HepG2 (cell line): ENCODE data around the gene SCT.

Experiments used
- CEBPB ChIP-seq: IDR thresholded peaks from 2 replicates; pipeline ENCODE4 v1.6.1; 2011; ENCODE audit warnings: low read depth, low read length, improper control_type of control experiment, borderline replicate concordance
- DPF2 ChIP-seq: sonication (generic); formaldehyde crosslinking; IDR thresholded peaks from 2 replicates; pipeline ENCODE4 v1.4.0; 2020; ENCODE audit warnings: mild to moderate bottlenecking, low read depth, missing genetic modification reagents, borderline replicate concordance
- ELF3 ChIP-seq: IDR thresholded peaks from 2 replicates; pipeline ENCODE4 v1.6.1; 2016; ENCODE audit warnings: missing genetic modification reagents, missing compliant biosample characterization
- ETV5 ChIP-seq: IDR thresholded peaks from 2 replicates; pipeline ENCODE4 v1.6.1; 2018; ENCODE audit warnings: missing biosample characterization, missing genetic modification reagents, inconsistent platforms, borderline replicate concordance
- EZH2 ChIP-seq: conservative IDR thresholded peaks from 2 replicates; pipeline ENCODE4 v1.6.1; 2012; ENCODE audit warnings: mild to moderate bottlenecking, low read depth, low read length, moderate library complexity
- FOXJ3 ChIP-seq: sonication (generic); formaldehyde crosslinking; IDR thresholded peaks from 2 replicates; pipeline ENCODE4 v1.4.0; 2020; ENCODE audit warnings: missing genetic modification reagents, mild to moderate bottlenecking, borderline replicate concordance
- NFRKB ChIP-seq: fragments of 450-650 bp; IDR thresholded peaks from 2 replicates; pipeline ENCODE4 v1.6.1; 2017
- RXRA ChIP-seq: sonication (generic); formaldehyde crosslinking; IDR thresholded peaks from 2 replicates; pipeline ENCODE4 v1.5.1; 2020; ENCODE audit warnings: missing genetic modification reagents
- TARDBP ChIP-seq: sonication (generic); formaldehyde crosslinking; IDR thresholded peaks from 2 replicates; pipeline ENCODE4 v1.8.0; 2022; ENCODE audit warnings: mild to moderate bottlenecking, missing genetic modification reagents
- ZFP82 ChIP-seq: sonication (generic); formaldehyde crosslinking; IDR thresholded peaks from 2 replicates; pipeline ENCODE4 v1.5.1; 2020; ENCODE audit warnings: mild to moderate bottlenecking, missing genetic modification reagents, borderline replicate concordance
- TF ChIP-seq, protein P1 (sequence below): IDR thresholded peaks from 2 replicates; pipeline ENCODE4 v1.6.1; 2016; ENCODE audit warnings: low read depth, missing genetic modification reagents, missing compliant biosample characterization
- TF ChIP-seq, protein P2 (sequence below): sonication (generic); formaldehyde crosslinking; IDR thresholded peaks from 2 replicates; pipeline ENCODE4 v1.5.1; 2020; ENCODE audit warnings: missing genetic modification reagents, mild to moderate bottlenecking, borderline replicate concordance
- TF ChIP-seq, protein P3 (sequence below): sonication (generic); formaldehyde crosslinking; IDR thresholded peaks from 2 replicates; pipeline ENCODE4 v1.5.0; 2020; ENCODE audit warnings: mild to moderate bottlenecking, missing genetic modification reagents, moderate library complexity

DNA sequence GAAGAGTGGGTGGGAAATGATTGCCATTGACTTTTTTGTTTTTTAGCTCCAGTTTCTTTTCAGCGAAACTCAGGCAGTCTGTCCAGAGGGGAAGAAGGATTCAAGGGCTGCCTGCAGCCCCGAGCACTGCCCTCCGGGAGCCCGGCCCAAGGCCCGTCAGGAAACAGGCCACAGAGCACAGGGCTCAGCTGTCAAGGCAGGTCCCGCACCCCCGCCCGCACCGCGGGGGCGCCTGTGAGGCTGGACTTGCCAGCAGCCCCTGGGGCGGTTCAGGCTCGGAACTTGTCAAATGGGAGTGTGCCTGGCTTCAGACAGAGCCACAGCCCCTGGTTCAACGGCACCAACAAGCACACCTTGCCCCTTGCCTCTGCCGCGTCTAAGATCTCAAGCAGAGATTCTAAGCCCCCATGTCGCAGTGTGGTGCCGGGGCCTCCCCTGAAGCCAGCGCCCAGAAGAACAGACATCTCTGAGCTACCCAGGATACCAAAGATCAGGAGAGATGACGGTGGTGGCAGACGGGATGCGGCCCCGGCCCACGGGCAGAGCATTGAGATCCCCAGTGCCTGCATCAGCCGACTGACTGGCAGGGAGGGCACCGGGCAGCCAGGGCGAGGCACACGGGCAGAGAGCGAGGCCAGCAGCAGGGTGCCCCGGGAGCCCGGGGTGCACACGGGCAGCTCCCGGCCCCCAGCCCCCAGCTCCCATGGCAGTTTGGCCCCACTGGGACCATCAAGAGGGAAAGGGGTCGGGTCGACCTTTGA, 19.8 kb downstream of the SCT start:
- TF ChIP-seq ELF3 (CRISPR knock-in tag) (no peak), NFRKB (no peak), TARDBP (no peak), RXRA (no peak), CEBPB (no peak), ZFP82 (CRISPR knock-in tag) (no peak), FOXJ3 (CRISPR knock-in tag) (no peak), ETV5 (CRISPR knock-in tag) (no peak), DPF2 (no peak), EZH2 (no peak)
- TF ChIP-seq, protein P1, sequence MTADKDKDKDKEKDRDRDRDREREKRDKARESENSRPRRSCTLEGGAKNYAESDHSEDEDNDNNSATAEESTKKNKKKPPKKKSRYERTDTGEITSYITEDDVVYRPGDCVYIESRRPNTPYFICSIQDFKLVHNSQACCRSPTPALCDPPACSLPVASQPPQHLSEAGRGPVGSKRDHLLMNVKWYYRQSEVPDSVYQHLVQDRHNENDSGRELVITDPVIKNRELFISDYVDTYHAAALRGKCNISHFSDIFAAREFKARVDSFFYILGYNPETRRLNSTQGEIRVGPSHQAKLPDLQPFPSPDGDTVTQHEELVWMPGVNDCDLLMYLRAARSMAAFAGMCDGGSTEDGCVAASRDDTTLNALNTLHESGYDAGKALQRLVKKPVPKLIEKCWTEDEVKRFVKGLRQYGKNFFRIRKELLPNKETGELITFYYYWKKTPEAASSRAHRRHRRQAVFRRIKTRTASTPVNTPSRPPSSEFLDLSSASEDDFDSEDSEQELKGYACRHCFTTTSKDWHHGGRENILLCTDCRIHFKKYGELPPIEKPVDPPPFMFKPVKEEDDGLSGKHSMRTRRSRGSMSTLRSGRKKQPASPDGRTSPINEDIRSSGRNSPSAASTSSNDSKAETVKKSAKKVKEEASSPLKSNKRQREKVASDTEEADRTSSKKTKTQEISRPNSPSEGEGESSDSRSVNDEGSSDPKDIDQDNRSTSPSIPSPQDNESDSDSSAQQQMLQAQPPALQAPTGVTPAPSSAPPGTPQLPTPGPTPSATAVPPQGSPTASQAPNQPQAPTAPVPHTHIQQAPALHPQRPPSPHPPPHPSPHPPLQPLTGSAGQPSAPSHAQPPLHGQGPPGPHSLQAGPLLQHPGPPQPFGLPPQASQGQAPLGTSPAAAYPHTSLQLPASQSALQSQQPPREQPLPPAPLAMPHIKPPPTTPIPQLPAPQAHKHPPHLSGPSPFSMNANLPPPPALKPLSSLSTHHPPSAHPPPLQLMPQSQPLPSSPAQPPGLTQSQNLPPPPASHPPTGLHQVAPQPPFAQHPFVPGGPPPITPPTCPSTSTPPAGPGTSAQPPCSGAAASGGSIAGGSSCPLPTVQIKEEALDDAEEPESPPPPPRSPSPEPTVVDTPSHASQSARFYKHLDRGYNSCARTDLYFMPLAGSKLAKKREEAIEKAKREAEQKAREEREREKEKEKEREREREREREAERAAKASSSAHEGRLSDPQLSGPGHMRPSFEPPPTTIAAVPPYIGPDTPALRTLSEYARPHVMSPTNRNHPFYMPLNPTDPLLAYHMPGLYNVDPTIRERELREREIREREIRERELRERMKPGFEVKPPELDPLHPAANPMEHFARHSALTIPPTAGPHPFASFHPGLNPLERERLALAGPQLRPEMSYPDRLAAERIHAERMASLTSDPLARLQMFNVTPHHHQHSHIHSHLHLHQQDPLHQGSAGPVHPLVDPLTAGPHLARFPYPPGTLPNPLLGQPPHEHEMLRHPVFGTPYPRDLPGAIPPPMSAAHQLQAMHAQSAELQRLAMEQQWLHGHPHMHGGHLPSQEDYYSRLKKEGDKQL (CRISPR knock-in tag) = no peak
- TF ChIP-seq, protein P2, sequence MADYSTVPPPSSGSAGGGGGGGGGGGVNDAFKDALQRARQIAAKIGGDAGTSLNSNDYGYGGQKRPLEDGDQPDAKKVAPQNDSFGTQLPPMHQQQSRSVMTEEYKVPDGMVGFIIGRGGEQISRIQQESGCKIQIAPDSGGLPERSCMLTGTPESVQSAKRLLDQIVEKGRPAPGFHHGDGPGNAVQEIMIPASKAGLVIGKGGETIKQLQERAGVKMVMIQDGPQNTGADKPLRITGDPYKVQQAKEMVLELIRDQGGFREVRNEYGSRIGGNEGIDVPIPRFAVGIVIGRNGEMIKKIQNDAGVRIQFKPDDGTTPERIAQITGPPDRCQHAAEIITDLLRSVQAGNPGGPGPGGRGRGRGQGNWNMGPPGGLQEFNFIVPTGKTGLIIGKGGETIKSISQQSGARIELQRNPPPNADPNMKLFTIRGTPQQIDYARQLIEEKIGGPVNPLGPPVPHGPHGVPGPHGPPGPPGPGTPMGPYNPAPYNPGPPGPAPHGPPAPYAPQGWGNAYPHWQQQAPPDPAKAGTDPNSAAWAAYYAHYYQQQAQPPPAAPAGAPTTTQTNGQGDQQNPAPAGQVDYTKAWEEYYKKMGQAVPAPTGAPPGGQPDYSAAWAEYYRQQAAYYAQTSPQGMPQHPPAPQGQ (CRISPR knock-in tag) = no peak
- TF ChIP-seq, protein P3, sequence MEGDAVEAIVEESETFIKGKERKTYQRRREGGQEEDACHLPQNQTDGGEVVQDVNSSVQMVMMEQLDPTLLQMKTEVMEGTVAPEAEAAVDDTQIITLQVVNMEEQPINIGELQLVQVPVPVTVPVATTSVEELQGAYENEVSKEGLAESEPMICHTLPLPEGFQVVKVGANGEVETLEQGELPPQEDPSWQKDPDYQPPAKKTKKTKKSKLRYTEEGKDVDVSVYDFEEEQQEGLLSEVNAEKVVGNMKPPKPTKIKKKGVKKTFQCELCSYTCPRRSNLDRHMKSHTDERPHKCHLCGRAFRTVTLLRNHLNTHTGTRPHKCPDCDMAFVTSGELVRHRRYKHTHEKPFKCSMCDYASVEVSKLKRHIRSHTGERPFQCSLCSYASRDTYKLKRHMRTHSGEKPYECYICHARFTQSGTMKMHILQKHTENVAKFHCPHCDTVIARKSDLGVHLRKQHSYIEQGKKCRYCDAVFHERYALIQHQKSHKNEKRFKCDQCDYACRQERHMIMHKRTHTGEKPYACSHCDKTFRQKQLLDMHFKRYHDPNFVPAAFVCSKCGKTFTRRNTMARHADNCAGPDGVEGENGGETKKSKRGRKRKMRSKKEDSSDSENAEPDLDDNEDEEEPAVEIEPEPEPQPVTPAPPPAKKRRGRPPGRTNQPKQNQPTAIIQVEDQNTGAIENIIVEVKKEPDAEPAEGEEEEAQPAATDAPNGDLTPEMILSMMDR = no peak
